ENCODE data around the gene MSX2.

Gene MSX2

GRCh38 chr5:174688441-174689354 is 35.7 kb upstream of the MSX2 start:
- TF ChIP-seq, protein P1, sequence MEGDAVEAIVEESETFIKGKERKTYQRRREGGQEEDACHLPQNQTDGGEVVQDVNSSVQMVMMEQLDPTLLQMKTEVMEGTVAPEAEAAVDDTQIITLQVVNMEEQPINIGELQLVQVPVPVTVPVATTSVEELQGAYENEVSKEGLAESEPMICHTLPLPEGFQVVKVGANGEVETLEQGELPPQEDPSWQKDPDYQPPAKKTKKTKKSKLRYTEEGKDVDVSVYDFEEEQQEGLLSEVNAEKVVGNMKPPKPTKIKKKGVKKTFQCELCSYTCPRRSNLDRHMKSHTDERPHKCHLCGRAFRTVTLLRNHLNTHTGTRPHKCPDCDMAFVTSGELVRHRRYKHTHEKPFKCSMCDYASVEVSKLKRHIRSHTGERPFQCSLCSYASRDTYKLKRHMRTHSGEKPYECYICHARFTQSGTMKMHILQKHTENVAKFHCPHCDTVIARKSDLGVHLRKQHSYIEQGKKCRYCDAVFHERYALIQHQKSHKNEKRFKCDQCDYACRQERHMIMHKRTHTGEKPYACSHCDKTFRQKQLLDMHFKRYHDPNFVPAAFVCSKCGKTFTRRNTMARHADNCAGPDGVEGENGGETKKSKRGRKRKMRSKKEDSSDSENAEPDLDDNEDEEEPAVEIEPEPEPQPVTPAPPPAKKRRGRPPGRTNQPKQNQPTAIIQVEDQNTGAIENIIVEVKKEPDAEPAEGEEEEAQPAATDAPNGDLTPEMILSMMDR (IDR thresholded peaks at IDR 0.05; ENCODE audit: insufficient read depth, missing control alignments), result no peak
- DNase-seq (ENCODE audit: insufficient read length, low spot score) (no peak), FAIRE-seq (no peak)

GRCh38 chr5:174690271-174690670 is 34.1 kb upstream of the MSX2 start:
- no peak for DNase-seq (ENCODE audit: insufficient read length, low spot score)
- FAIRE-seq, result no peak
- TF ChIP-seq, protein P1 (IDR thresholded peaks at IDR 0.05; ENCODE audit: insufficient read depth, missing control alignments), result no peak

DNA sequence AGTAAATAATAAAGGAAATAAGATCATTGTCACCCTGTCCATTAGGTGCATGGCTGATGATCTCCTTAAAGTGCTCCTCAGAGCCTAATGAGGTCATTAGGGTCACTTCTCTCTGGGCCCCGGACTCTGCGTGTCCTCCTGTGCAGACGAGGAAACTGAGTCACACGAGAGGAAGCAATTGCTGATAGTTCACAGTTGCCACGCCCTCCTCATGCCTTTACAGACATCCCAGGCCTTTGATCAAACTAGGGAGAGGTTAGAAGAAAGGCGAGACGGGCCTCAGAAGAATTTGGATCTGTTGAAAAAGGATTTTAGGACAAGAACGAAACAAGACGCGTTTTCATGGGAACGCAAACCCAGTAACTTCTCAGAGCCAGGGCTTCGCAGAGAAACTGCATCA is 32.0 kb upstream of the MSX2 start:
- TF ChIP-seq, protein P1 (IDR thresholded peaks at IDR 0.05; ENCODE audit: insufficient read depth, missing control alignments), result no peak
- no peak for DNase-seq (ENCODE audit: insufficient read length, low spot score)
- FAIRE-seq, result no peak

GRCh38 chr5:174692982-174693422 is 31.4 kb upstream of the MSX2 start:
- FAIRE-seq (no peak), DNase-seq (ENCODE audit: insufficient read length, low spot score) (no peak)
- TF ChIP-seq, protein P1 (IDR thresholded peaks at IDR 0.05; ENCODE audit: insufficient read depth, missing control alignments), result no peak

- TF ChIP-seq, protein P1 (IDR thresholded peaks at IDR 0.05; ENCODE audit: insufficient read depth, missing control alignments), result no peak
- FAIRE-seq, result no peak
- DNase-seq (ENCODE audit: insufficient read length, low spot score), result no peak
Measured at GRCh38 chr5:174693697-174694385, 30.5 kb upstream of the MSX2 start.

GRCh38 chr5:174694611-174695010 is 29.8 kb upstream of the MSX2 start:
- TF ChIP-seq, protein P1 (IDR thresholded peaks at IDR 0.05; ENCODE audit: insufficient read depth, missing control alignments), result no peak
- no peak for FAIRE-seq
- DNase-seq (ENCODE audit: insufficient read length, low spot score), result no peak

Measured in D721Med (cell line).